ENCODE measurements around the gene PDZD2.
"Not testable (repeated sequence)": the region's sequence is repeated elsewhere in the genome, so short reads cannot be mapped to it uniquely, and the experiment has no call there.

PDZD2 gene

GRCh38 chr5:31638748-31639418 is at the start of gene PDZD2:
Gene PDZD2, plus strand, starts transcription at chr5:31639131.
- no peak for FAIRE-seq
- peak; percentile 41 for DNase-seq (ENCODE audit: low spot score)

GRCh38 chr5:31593665-31594064 is 45.3 kb upstream of the PDZD2 start:
- DNase-seq (ENCODE audit: low spot score) (no peak), FAIRE-seq (no peak)

DNA sequence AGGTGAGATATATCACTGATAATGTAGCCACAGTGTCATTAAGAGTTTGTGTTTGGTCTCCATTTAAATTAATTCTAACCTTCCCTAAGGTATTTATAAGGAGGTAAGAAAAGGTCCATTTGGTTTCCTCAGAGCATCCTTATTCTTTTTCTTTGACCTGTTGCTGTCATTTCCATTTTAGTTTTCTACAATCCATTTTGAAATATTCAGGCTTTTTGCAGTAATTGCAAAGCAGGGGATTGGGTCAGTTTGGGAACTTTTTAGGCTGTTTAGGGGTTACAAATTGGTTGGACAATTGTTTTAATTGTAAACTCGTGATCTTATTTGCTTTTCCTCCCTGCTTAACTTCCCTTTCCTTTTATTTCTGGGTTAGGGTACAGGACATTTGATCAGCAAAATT is 42.6 kb upstream of the PDZD2 start:
- FAIRE-seq (no peak), DNase-seq (ENCODE audit: low spot score) (no peak)

DNA sequence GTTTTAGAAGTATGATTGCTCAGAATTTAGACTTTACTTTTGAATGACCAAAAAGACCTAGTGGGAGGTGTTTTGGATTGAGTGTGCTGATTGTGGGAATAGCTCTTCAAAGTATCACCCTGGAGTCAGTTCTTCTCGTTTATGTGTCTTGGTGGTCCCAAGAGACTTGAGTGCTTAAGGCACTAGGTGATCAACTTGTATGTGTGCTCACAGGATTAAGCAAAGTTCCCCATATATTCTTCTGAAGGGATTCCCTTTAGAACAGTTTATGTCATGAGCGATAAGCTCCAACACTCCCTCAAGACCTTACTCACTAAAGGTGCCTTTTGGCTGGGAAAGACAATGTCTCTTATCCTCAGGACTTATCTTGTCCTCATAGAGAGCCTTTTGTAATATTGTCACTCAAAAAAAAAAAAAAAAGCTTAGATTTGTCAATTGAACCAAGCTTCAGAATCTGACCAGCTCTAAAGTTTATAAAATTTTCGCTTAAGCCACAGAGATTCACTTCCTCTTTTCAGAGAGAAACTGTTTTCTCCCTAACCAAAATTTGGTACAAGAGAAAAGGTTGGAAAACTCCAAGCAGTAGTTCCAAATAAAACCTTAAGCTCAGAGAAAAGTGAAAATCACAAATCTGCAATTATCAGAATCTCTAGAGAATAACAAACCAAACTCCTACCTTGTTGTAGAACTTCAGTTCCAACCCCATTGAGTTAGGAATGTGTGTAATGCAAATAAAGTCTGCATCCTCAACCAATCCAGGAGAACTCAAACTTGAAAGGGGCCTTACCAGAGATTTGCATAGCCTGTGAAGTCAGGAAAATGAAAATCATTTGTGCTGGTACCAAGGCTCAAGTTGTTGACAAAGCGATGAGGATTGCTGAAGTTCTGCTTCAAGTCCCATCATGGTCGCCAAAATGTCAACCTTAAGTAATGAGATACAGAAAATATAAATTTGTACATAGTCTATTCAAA is 40.0 kb upstream of the PDZD2 start:
- DNase-seq (ENCODE audit: low spot score): no peak
- FAIRE-seq: no peak

DNA sequence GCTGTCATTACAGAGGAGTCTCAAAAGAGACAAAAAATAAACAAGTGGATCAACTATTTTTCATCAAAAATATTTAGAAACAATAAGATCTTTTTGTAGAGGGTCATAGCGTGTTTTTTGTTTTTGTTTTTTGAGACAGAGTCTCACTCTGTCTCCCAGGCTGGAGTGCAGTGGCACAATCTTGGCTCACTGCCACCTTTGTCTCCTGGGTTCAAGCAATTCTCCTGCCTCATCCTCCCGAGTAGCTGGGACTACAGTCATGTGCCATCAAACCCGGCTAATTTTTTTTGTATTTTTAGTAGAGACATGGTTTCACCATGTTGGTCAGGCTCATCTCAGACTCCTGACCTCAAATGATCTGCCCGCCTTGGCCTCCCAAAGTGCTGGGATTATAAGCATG is 36.6 kb upstream of the PDZD2 start:
- not testable (repeated sequence) for FAIRE-seq

DNA sequence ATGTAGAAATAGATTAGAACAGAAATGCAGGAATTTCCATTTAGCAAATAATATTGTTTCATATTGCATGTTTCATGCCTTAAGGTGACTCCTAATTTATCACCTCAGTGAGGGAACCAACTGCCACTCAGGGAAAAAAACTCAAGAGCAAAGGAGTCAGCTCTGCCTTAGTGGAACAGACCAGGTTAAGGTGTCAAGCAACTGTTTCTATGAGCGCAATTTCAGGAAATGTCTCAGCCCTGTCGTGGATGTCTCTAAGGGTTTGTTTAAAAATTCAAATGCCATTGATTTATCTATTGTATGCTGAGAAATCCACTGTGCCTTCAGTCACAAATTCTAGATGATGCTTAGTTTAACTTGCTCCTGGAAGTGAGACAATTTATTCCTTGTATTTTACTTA is 34.7 kb upstream of the PDZD2 start:
- FAIRE-seq (no peak), DNase-seq (ENCODE audit: low spot score) (no peak)

More for the DNA sequence above, 36.6 kb upstream of the PDZD2 start:
- DNase-seq (ENCODE audit: low spot score): not testable (repeated sequence)

DNA sequence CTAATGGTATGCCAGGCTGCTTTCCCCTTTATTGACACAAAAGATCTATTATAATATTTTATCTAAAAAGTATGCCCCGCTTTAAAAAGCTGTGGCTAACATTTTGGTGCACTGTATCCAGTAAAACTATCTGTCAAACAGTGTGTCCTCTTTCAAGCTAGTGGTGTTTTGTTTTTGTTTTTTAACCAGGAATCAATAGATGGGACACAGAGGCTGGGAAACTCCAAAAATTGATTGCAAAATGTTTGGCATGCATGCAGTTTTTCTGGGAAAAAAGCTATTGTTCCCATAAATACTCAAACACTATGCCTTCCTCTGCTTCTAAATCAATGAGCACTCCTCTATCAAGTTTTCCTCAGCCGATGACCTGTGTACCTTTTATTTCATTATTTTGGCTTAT is 34.3 kb upstream of the PDZD2 start:
- FAIRE-seq (no peak), DNase-seq (ENCODE audit: low spot score) (no peak)

- FAIRE-seq (no peak), DNase-seq (ENCODE audit: low spot score) (no peak)
Observed at GRCh38 chr5:31605920-31606319, 33.0 kb upstream of the PDZD2 start.

DNA sequence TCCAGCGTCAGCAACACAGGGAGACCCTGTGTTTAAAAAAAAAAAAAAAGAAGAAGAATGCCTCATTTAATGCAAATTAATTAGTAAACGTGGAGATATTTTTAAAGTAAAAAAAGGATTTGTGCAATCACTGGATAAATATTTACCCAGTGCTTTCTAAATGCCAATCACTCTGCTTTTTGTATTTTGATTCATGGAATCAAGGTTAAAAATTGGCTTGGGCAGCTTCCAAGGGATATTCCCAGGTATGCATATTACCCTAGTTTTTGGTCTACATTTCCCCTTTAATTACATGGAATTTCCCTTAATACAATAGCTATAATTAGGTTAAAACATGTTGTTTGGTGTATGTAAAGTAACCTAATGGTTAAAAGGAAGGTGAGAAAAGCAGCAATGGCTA is 31.4 kb upstream of the PDZD2 start:
- DNase-seq (ENCODE audit: low spot score) (no peak), FAIRE-seq (no peak)

DNA sequence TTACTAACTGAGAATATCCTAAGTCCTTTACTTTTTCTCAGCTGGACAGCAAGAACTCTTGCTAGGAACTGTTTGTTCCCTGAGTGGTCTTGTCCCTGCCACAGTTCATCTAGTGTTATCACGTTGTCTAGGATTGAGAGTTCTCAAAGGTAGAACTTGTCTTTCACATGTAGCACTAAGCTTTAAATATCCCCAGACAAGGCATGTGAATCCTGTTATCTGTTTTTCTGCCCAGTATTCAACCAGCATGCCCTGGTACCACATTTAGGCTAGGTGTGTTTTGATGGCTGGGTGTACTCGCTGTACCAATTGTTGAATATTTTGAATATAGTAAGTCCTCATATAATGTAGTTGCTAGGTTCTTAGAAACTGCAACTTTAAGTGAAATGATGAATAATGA is 27.9 kb upstream of the PDZD2 start:
- DNase-seq (ENCODE audit: low spot score): no peak
- FAIRE-seq: no peak

GRCh38 chr5:31613651-31614050 is 25.3 kb upstream of the PDZD2 start:
- DNase-seq (ENCODE audit: low spot score): no peak
- no peak for FAIRE-seq

DNA sequence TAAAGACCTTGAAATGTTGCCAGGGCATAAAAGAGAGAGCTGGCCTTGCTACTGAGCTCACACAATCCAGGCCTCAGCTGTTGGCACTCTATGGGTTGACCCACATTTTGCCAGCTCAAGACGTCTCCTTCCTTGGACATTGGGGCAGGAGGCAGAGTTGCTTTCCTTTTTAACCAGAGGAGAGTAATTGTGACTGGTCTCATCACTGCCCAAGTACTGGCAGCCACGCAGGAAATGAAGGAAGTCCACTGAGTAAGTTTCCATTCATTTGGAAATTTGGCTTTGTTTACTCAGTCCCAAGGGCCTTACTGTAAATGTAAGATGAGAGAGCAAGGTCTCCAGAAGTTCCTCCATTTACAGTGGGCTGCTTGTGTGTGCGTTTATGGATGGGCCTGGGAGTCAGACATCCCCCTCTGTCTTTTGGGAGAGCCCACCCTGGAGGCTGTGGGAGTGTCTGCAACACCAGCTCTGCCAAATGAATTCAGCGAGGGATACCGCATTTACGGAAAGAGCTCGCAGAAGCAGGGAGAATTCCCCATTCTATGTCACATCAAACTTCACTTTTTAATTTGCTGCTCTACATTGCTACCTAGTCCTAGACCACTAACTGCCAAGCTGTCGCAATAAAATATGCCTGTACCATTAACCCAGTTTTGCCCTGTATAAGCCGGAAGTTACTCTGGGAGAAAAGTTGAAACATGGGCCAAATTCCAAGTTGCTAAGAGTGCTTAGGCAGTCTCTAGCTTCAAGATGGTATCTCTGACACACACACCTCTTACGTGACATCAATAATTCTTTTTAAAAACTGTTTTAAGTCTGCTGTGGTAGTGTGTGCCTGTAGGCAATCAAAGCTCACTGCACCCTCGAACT is 24.5 kb upstream of the PDZD2 start:
- FAIRE-seq (no peak), DNase-seq (ENCODE audit: low spot score) (no peak)

DNA sequence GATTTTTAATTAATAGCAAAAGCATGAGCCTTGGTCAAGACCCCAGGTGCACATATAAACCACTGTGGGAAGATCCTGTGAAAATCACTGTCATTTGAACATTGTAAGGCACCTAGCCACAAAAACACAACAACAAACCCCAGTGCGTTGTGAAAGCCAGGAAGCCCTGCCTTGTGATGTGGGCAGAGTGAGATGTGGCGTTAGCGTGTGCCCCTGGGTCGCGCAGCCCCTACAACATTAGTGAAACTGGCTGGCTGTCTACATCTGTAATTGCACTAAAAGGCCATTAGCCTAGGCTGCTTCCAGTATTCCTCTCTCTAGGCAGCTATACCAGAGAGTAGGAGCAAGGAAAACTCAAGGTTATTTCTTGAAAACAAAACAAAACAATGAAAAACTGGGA is 21.1 kb upstream of the PDZD2 start:
- FAIRE-seq: no peak
- DNase-seq (ENCODE audit: low spot score): no peak

- DNase-seq (ENCODE audit: low spot score): no peak
- no peak for FAIRE-seq
Observed at GRCh38 chr5:31620026-31620425, 18.9 kb upstream of the PDZD2 start.

GRCh38 chr5:31623249-31623648 is 15.7 kb upstream of the PDZD2 start:
- DNase-seq (ENCODE audit: low spot score) (no peak), FAIRE-seq (no peak)

- no peak for FAIRE-seq
Observed at GRCh38 chr5:31625394-31625793, 13.5 kb upstream of the PDZD2 start.

DNA sequence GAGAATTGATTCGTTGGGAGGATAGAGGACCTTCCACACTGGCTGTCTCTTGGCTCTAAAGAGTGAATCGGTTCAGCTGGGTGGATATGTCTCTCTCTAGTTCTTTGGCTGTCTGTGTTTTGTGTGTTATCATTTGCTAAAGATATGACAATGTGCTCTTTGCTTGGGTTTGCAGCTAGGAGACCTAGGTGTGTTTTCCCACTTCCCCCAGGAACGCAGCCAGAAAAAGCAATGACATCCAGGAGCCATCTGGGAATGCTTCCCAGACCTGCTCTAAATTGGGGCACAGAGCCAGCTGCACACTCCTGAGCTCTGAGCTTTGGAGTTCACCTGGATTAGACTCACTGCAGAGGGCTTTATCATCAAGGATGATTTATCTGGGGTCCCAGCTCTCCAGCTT is 12.8 kb upstream of the PDZD2 start:
- DNase-seq (ENCODE audit: low spot score): no peak
- FAIRE-seq: no peak

More at GRCh38 chr5:31625394-31625793, 13.5 kb upstream of the PDZD2 start:
- no peak for DNase-seq (ENCODE audit: low spot score)

- no peak for FAIRE-seq
- DNase-seq (ENCODE audit: low spot score): no peak
Observed at GRCh38 chr5:31626604-31627234, 12.2 kb upstream of the PDZD2 start.

- FAIRE-seq: no peak
- no peak for DNase-seq (ENCODE audit: low spot score)
Observed at GRCh38 chr5:31630931-31631330, 8.0 kb upstream of the PDZD2 start.

GRCh38 chr5:31632460-31632859 is 6.5 kb upstream of the PDZD2 start:
- no peak for DNase-seq (ENCODE audit: low spot score)
- FAIRE-seq: no peak

GRCh38 chr5:31635446-31635845 is 3.5 kb upstream of the PDZD2 start:
- no peak for DNase-seq (ENCODE audit: low spot score)
- no peak for FAIRE-seq
